GM18520 (cell line): ENCODE measurements around the gene ADAP1.

Experiments
- ATAC-seq: cut with Tn5 transposase; IDR thresholded peaks from one replicate; pipeline ENCODE4 v1.9.1; 2021; ENCODE audit not compliant: unreplicated experiment

Gene ADAP1

DNA sequence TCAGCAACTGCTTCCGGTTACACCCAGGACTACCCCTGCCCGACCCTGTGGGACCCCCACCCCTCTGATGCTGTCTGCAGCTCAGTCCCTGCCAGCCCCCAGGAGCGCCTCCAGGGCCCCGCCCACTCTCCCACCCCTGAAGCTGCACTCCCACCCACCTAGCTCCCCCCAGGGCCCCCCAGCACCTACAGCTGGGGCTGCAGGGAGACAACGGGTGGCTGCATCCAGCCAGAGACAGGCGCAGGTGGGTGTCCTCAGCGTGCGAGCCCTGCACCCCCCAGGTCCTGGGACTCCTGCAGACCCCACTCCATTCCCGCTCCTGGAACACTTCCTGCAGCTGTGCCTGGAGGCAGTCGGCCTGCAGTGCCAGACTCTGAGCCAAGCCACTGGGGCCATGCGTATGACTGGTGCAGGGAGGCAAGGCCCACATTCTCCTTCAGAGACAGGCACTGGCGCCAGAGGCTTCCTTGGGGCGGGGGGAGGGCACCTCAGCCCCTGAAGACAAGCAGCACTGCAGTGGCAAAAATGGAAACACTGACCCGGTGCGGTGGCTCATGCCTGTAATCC lies 34.6 kb upstream of the ADAP1 start:
- ATAC-seq: no peak

DNA sequence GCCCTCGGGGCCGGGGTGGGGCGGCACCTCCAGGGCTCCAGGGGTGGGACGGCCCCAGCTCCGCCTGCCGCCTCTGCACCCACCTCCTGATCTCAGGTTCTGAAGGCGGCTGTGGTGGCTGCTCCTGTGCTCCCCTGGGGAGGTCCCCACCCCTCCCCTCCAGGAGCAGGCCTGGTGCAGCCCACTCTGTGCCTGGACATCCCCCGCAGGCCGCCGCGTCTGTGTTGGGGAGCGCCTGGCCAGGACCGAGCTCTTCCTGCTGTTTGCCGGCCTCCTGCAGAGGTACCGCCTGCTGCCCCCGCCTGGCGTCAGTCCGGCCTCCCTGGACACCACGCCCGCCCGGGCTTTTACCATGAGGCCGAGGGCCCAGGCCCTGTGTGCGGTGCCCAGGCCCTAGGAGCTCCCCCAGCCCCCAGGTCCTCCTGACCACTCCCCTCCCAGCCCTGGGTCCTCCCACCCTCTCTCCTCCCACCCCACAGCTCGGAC lies 34.0 kb upstream of the ADAP1 start:
- ATAC-seq: no peak

DNA sequence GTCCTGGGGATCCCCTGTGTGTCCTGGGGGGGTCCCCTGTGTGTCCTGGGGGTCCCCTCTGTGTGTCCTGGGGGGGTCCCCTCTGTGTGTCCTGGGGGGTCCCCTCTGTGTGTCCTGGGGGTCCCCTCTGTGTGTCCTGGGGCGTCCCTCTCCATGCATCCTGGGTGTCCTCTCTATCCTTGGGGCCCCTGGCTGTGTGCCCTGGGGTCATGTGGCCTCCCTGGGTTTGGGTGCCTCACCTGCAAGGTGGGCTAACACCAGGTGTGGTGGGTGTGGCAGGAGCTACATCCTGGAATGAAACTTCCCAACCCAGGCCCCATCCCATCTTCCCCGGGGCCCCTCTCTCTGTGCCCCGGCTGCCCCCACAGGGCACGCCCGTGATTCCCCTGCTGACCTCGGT lies 33.4 kb upstream of the ADAP1 start:
- no peak for ATAC-seq

DNA sequence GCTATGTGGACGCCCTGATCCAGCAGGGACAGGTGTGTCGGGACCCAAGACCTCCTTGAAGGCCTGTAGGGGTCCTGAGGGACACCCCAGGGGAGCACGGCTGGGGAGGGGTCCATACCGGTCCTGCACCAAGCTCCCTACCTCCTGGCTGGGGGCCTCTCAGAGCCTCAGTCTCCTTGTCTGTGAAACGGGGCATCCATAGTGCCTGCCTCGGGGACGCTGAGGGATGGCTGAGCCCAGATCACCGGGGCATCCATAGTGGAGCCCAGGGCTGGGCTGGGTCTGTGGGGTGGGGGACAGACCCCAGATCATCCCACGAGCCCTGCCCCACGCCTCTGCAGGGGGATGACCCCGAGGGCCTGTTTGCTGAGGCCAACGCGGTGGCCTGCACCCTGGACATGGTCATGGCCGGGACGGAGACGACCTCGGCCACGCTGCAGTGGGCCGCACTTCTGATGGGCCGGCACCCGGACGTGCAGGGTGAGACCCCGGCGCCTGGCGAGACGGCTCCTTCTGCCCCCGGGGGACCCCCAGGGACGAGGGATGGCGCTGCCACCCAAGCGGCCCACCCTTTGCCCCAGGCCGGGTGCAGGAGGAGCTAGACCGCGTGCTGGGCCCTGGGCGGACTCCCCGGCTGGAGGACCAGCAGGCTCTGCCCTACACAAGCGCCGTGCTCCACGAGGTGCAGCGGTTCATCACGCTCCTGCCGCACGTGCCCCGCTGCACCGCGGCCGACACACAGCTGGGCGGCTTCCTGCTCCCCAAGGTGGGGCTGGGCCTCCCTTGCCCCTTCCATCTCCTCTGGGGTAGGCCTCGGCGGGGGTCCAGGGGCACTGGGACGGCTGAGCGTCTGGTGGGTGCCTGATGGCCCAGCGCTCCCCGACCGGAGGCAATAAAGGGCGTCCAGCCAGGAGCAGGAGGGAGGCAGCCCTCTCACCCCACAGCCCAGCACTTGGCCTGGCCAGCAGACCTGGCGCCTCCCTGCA lies 32.6 kb upstream of the ADAP1 start:
- no peak for ATAC-seq

DNA sequence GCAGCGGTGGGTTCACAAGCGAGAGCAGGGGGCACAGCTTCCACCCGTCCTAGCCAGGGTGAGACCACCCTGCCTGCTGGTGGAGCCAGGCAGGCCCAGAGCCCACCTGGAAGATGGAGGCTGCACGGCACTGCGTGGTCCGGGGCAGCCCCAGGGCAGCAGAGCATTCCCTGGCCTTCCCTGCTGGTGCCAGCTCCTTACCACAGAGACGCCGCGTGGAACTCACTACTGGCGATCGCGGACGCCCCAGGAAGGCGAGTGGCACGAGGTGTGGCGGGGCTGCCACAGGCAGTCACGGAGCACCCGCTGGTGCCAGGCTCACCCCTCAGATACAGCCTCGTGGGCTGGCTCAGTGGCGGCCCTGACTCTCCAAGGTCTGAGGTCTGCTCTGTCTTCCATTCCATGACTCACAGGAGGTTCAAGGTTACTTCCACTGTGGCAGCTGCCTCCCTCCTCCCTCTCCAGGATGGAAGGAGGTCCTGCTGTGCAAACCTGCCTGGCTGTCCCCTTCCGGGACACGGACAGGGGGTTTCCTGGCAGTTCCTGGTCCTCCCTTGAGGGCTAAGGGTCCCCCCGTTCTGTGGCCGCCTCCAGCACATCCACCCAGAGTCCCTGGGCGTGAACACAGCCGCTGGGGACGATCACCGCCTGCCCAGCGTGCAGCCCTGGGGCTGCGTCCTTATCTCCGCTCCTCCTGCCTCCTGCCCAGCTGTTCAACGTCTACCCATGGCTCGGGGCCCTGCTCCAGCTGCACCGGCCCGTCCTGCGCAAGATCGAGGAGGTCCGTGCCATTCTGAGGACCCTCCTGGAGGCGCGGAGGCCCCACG lies 31.6 kb upstream of the ADAP1 start:
- no peak for ATAC-seq

DNA sequence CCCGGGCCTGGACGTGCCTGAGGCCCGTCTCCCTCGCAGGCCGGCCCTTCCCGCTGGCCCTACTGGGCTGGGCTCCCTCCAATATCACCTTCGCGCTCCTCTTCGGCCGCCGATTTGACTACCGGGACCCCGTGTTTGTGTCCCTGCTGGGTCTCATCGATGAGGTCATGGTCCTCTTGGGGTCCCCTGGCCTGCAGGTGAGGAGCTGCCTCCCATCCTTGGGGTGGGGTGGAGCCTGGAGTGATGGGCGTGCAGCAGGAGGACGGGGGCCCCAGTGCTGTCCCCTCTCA lies 30.6 kb upstream of the ADAP1 start:
- ATAC-seq: no peak

DNA sequence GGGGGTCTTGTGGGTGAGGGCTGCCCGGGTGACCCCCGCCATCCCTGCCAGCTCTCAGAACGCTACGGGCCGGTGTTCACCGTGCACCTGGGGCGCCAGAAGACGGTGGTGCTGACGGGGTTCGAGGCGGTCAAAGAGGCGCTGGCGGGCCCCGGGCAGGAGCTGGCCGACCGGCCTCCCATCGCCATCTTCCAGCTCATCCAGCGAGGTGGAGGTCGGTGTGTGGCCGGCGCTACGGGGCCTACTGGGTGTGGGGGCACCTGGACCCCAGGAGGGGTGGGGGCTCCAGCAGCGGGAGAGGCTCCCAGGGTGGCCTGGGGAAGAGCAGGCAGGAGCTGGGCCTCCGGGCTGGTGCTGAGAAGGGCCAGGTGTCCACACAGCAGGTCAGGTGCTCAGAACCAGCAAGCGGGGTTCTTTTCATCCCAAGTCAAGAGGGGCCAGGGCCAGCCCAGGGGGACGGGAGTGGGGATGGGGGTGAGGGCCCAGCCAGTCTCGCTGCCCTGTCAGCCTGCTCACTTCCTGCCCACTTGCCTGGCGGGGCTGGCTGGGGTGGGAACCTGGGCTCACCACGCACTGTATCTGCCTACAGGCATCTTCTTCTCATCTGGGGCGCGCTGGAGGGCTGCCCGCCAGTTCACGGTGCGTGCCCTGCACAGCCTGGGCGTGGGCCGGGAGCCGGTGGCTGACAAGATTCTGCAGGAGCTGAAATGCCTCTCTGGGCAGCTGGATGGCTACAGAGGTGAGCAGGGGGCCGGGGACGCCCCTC lies 30.1 kb upstream of the ADAP1 start:
- no peak for ATAC-seq

DNA sequence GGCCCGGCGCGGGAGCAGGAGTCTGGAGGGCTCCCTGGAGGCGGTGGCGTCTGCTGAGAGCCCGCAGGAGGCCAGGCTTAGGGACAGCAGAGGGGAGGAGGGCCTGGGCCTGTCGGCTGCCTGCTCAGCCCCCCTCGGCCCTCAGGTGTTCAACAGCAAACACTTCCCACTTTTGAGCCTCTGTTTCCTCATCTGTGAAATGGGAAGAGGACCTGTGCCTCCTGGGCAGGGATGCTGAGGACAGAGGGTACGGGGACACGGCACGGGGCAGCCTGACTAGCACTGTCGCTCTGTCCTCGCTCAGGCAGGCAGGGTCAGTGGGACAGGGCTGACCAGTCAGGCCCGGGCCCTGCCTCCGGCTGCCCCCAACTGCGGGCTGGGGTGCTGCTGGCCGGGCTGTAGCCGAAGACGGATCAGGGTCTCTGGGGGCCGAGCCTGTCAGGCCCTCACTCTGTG lies 29.2 kb upstream of the ADAP1 start:
- no peak for ATAC-seq

DNA sequence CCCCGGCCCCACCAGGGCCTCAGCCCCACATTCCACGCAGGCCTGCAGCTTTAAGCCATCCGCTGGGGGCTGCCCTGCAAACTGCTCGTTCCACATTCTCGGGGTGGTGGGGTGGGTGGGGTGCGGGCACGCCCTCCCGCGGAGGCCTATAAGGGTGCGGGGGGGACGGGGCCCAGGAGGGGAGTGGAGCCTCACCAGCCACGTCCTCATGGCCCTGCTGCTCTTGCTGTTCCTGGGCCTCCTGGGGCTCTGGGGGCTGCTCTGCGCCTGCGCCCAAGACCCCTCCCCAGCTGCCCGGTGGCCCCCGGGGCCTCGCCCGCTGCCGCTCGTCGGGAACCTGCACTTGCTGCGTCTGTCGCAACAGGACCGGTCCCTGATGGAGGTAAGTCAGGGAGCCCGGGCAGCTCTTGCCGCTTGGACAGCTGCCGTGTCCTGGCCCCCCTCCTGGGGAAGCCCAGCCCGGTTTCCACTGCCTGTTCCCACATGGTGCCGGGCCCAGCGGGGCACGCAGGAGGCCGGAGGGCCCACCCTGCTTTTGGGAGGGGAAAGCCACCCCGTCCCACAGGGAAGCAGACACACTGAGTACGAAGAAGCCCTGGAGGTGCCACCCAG lies 28.6 kb upstream of the ADAP1 start, which contains the start of gene CYP2W1:
Gene CYP2W1 (plus strand): TSS at position 178 of the 612 bp plus-strand sequence. CDS start 31 bp downstream, at position 209.
- no peak for ATAC-seq

DNA sequence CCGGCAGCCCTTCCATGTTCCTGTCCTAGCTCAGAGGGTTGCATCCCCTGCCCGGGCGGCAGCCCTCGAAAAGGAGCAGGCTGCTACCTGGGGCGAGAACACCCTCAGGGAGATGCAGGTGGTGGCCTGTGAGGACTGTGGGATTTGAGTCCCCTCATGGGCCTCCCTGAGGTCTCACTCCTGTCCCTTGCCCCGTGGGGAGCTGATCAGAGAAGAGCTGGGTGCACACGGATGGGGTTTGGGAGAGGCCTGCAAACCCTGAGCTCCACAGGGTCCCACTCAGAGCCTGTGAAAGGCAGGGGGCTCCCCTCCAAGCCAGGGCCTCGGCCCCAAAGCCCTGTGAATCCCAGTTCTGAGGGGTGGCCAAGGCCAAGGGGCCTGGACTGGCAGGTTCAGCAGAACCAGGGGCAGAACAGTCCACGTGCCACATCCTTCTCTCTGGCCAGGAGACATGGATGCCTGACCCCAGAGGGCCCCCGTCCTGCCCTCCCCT lies 28.1 kb upstream of the ADAP1 start:
- no peak for ATAC-seq

DNA sequence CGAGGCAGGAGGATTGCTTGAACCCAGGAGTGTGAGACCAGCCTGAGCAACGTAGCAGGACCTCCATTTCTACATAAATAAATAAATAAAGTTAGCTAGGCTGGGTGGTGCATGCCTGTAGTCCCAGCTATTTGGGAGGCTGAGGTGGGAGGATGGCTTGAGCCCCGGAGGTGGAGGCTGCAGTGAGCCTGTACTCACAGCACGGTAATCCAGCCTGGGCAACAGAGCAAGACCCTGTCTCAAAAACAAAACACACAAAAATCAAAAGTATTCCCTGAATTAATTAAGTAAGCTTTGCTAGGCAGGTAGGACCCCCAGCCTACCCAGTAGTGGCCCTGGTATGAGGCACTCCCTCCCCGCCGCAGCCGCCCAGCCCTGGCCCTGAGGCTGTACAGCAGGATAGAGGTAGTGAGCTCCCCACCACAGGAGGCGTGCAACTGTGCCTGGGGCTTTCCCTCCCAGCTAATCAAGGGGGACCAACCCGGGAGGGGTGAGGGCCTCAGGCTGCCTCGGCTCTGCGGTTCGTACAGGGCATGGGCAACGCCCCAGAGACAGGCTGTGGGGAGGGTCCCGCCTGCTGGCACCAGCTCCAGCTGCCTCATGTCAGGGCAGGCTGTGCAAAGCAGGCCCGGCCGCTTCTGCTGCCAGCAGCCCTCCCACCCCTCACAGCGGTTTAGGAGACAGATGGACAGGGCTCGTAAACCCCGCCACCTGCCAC lies 27.5 kb upstream of the ADAP1 start:
- ATAC-seq: no peak

DNA sequence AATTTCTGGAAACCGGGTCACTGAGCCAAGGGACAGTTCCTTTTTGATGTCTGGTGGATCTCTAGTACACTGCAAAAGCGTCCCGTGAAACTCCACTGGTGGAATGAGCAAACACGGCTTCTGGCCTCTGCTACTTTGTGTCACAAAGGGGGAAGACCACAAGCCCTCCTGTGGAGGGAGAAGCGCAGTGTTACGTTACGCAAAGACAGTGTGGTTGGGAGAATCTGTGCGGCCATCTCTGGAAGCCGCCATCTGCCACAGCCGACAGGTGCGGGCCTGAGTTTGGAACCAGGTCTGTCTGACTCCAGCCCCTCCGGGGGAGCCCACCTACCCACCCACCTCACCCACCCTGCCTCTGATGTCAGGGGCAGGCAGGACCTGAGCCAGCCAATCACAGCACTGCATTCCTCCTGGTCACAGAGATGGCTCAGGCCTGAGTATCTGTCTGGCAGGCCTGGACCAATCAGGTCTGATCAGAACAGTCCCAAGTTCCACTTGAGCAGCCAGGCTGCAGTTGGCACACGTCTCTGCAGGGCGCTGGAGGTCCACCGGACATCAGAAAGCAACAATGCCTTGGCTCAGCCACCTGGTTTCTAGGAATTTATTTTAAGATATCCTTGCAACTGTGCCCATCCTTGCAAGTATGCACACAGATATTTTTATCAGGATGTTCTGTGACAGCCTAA lies 25.5 kb upstream of the ADAP1 start:
- ATAC-seq: no peak

DNA sequence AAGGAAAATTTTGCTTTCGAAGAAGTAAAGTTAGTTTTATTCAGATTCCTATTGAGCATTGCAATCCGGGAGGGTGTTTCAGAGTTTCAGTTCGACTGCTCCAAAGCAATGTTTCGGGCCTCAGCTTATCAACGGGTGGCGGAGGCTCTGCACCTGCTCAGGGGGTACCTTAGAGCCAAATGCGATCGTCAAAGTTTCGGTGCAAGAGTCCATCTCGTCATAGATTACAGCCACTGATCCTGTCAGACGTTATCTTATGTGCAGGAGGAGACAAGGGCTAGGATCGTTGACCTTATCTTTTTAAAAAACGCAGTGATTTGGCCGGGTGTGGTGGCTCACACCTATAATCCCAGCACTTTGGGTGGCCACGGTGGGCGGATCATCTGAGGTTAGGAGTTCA lies 24.7 kb upstream of the ADAP1 start:
- no peak for ATAC-seq

DNA sequence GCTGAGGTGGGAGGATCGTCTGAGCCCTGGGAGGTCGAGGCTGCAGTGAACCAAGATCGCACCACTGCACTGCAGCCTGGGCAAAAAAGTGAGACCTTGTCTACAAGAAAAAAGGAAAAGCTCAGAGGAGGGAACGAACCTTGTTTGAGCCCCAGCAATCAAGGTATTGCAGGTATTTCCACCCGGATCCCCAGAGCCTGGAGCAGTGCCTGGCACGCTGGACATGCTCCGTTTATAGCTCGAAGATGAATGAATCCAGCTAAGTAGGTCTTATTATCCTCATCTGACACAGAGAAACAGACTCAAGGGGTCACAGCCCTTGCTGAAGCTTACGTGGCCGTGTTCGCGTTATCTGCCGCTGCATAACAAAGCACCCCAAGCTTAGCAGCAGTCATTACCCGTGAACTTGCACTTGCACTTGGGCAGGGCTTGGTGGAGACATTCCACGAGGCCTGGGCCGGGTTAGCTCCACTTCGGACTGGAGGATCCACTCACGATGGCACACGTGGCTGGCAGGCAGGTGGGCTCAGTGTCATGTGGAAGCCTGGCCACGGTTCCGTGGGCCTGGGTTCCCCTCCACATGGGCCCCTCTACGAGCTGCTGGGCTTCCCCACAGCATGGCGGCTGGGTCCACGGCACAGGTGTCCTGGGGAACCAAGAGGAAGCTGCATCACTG lies 24.1 kb upstream of the ADAP1 start:
- ATAC-seq: no peak

DNA sequence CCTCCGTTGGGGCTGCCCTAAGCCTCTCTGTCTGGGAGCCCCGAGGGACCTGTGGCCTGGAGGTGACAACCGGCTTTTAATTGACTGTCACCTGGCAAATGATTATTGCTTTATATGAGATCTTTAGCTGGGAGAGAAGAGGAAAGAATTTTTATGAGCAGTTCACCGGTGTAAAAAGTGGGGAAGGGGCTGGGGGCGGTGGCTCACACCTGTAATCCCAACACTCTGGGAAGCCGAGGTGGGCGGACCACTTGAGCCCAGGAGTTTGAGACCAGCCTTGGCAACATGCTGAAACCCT lies 23.5 kb upstream of the ADAP1 start:
- ATAC-seq: no peak

DNA sequence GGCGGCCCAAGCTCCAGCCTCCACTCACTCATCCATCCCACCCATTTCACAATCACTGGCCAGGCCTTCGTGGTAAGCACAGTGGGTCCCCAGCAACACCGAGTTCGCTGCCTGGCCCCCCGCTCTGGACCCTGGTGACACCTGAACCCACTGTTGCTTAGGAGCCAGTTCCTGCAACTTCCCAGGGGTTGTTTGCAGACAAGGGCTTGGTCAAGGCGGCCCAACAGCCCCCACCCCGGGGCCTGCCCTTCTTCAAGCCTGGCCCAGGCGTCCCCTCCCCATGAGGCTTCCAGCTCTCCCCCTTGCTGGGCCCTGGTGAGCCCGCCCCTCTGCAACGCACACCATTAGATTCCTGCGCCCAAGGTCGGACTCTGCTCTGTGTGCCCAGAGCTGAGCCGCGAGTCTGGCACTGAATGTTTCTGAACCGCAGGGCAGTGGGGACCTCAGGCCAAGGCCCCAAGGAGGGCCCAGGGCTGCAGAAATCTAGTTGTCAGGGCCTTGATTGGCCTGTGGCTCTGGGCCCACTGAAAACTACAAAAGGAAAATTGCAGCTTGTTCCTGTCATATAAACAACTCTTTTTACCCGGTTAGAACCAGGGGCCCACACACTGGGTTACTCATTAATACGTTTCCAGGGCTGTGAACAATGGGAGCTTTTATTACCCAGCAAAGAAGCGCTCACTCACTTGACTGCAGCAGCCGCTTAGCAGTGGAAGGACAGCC lies 23.0 kb upstream of the ADAP1 start:
- peak; percentile 36 for ATAC-seq

DNA sequence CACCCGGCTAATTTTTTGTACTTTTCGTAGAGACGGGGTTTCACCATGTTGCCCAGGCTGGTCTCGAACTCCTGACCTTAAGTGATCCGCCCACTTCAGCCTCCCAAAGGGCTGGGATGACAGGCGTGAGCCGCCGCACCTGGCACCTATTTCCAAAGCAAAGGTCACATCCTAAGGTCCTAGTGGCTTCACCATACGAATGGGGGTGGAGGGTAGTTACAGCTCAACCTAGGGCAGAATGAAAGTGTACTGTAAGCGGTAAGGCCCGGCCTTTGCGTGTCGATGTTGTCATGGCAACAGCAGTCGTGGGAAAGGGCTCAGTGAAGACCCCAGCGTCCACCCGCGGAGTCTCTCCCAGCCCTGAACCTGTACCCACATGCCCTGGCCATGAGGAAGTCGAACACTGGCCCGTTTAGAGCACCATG lies 22.4 kb upstream of the ADAP1 start:
- ATAC-seq: no peak
